OCI-LY7 (cell line): ENCODE results near the gene TMEM123. TPM values are rescaled to one million over a fixed set of nuclear protein-coding genes. Genes with fewer than 3 reads are reported as not detected.

Experiments used
- BruUV-seq: library from RNA; stranded (reverse); fragments of 400-500 nt; replicated peaks from 2 replicates; lab custom pipeline; 2021; lab: Mats Ljungman, UMichigan
- CTCF ChIA-PET: fragments of 300-600 bp; sonication (Branson Sonifier 250); formaldehyde crosslinking; loops from one replicate; lab custom pipeline; 2022; ENCODE audit warnings: antibody characterized with exemption; ENCODE audit not compliant: unreplicated experiment; lab: Charles Lee
- POLR2A ChIA-PET: fragments of 300-600 bp; sonication (Branson Sonifier 250); formaldehyde crosslinking; loops from one replicate; lab custom pipeline; 2022; ENCODE audit warnings: antibody characterized with exemption; lab: Charles Lee
- DNase-seq: peaks from one replicate; pipeline ENCODE4 v3.0.0-alpha.2; 2015; ENCODE audit warnings: low spot score
- H2AFZ ChIP-seq: fragments of 200-600 bp; sonication (generic), shearing (Covaris generic); 2 replicates; pipeline ENCODE4 v1.6.1; 2014; ENCODE audit warnings: mild to moderate bottlenecking, antibody characterized with exemption, low read length, moderate library complexity
- H3K27ac ChIP-seq: fragments of 200-600 bp; sonication (generic); 2 replicates; pipeline ENCODE4 v1.5.1; 2014; ENCODE audit warnings: mixed run types, low read depth, mild to moderate bottlenecking, moderate library complexity, low read length, inconsistent platforms; ENCODE audit not compliant: poor library complexity, severe bottlenecking
- H3K36me3 ChIP-seq: fragments of 200-600 bp; sonication (generic); 2 replicates; pipeline ENCODE4 v1.6.1; 2014; ENCODE audit warnings: mild to moderate bottlenecking, antibody characterized with exemption, low read length, moderate library complexity, mixed read lengths; ENCODE audit not compliant: insufficient read depth
- H3K4me1 ChIP-seq: fragments of 200-600 bp; sonication (generic); 2 replicates; pipeline ENCODE4 v1.5.1; 2014; ENCODE audit warnings: mild to moderate bottlenecking, low read length; ENCODE audit not compliant: insufficient read depth, poor library complexity, severe bottlenecking
- H3K4me2 ChIP-seq: fragments of 200-600 bp; sonication (generic); 2 replicates; pipeline ENCODE4 v1.6.1; 2014; ENCODE audit warnings: mild to moderate bottlenecking, low read length
- H3K4me3 ChIP-seq: fragments of 200-600 bp; sonication (generic); 2 replicates; pipeline ENCODE4 v1.5.1; 2014; ENCODE audit warnings: mild to moderate bottlenecking, low read depth, low read length; ENCODE audit not compliant: poor library complexity, severe bottlenecking
- H3K79me2 ChIP-seq: fragments of 200-600 bp; sonication (generic); 2 replicates; pipeline ENCODE4 v1.6.1; 2016; ENCODE audit warnings: low read depth, mild to moderate bottlenecking, low read length, moderate library complexity, mixed read lengths; ENCODE audit not compliant: insufficient read depth
- H3K9me2 ChIP-seq: fragments of 200-600 bp; sonication (generic); 2 replicates; pipeline ENCODE4 v1.6.1; 2016; ENCODE audit warnings: mild to moderate bottlenecking, low read length, mixed read lengths; ENCODE audit not compliant: insufficient read depth
- H3K9me3 ChIP-seq: fragments of 200-600 bp; sonication (generic); 2 replicates; pipeline ENCODE4 v1.6.1; 2014; ENCODE audit warnings: mild to moderate bottlenecking, mixed run types, low read length, mixed read lengths
- H4K20me1 ChIP-seq: fragments of 200-600 bp; sonication (generic); 2 replicates; pipeline ENCODE4 v1.6.1; 2014; ENCODE audit warnings: mild to moderate bottlenecking, antibody characterized with exemption, low read length, moderate library complexity, mixed read lengths; ENCODE audit not compliant: insufficient read depth
- EZH2phosphoT487 ChIP-seq: fragments of 200-600 bp; sonication (generic); IDR thresholded peaks from 2 replicates; pipeline ENCODE4 v1.6.1; 2018; ENCODE audit warnings: low read depth, borderline replicate concordance, mild to moderate bottlenecking, mixed run types, antibody characterized with exemption, low read length, moderate library complexity, mixed read lengths
- intact Hi-C: fragments of 100-400 bp; cut with micrococcal nuclease; formaldehyde crosslinking; loops from one replicate; pipeline ENCODE4 v1.10.0; 2022; ENCODE audit not compliant: unreplicated experiment
- total RNA-seq, 2 experiments: library from RNA; depleted of rRNA in 1 of 2; stranded (reverse); fragments of >200 nt in 1 of 2; shearing (Covaris generic) in 1 of 2; gene quantifications; 2 replicates each; pipeline ENCODE4 v1.2.3, GENCODE V29; 2014 to 2022
- TF ChIP-seq, protein P1 (sequence below): fragments of 200-600 bp; sonication (generic); conservative IDR thresholded peaks from 2 replicates; pipeline ENCODE4 v1.5.1; 2014; ENCODE audit warnings: mild to moderate bottlenecking, antibody characterized with exemption, low read length, moderate library complexity, mixed read lengths

TMEM123 gene
- total RNA-seq, 2 experiments from 2014 or later, result 127 to 232 TPM

DNA sequence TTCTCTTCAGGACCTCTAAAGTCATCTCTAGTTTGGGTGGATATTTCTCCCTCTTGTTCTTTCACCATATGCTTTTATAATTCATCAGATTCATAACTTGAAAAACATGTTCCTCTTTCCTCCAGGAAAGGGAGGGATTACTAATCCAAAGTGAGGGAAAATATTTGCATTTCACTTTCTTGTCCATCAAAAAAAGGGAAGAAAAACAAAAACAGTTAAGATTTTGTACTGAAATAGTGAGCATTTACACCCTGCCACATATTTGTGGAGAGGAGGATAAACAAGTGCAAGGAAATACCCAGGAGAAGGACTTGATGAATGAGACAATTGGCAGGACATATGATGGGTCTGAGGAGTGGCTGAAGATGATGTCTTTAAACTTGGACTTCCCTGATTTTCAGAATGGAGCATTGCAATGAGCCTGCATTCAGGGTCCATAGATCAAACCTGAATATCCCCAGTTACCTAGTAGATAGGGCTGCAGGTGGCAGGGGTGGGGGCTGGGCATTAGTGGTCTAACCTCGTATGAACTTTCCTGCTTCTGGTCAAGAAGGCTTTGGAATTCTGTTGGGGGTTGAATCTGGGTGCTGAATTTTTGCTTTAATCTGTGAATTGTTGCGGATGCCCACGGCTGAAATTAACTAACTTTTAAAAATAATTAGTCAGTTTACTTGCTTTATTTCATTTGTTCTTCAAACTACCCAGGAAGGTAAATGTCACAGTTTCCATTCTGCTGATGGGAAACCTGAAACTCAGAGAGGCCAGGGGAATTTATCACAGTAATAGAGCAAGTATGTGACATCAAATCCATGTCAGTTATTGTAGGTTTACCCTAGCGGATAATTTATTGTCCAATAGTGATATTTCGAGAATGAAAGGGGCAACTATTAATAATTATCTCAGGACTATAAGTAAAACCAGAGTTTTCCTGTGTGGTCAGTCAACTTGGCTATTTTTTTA, 36.9 kb upstream of the TMEM123 start:
- H3K4me3 ChIP-seq, result no peak overlapping the region
- H4K20me1 ChIP-seq, result no peaks in the 10 kb centered on the region
- no peaks in the 10 kb centered on the region for H3K36me3 ChIP-seq
- H3K4me1 ChIP-seq, result peaks cover 27% of the 10 kb centered on the region
- no peak for DNase-seq
- H2AFZ ChIP-seq, result no peak overlapping the region
- H3K9me3 ChIP-seq, result no peaks in the 10 kb centered on the region
- no peak overlapping the region for H3K27ac ChIP-seq
- H3K9me2 ChIP-seq, result no peaks in the 10 kb centered on the region
- no peaks in the 10 kb centered on the region for H3K79me2 ChIP-seq
- ChIA-PET CTCF (no interaction called here), POLR2A (interaction anchor here (1.1 kb wide), 1 partner anchor 10 kb away, joined by 3 read pairs; no protein-coding TSS in a partner anchor)
- intact Hi-C loops, result no loop called here
- BruUV-seq, result no TSS peak
- no peak for TF ChIP-seq EZH2phosphoT487
- TF ChIP-seq, protein P1, sequence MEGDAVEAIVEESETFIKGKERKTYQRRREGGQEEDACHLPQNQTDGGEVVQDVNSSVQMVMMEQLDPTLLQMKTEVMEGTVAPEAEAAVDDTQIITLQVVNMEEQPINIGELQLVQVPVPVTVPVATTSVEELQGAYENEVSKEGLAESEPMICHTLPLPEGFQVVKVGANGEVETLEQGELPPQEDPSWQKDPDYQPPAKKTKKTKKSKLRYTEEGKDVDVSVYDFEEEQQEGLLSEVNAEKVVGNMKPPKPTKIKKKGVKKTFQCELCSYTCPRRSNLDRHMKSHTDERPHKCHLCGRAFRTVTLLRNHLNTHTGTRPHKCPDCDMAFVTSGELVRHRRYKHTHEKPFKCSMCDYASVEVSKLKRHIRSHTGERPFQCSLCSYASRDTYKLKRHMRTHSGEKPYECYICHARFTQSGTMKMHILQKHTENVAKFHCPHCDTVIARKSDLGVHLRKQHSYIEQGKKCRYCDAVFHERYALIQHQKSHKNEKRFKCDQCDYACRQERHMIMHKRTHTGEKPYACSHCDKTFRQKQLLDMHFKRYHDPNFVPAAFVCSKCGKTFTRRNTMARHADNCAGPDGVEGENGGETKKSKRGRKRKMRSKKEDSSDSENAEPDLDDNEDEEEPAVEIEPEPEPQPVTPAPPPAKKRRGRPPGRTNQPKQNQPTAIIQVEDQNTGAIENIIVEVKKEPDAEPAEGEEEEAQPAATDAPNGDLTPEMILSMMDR, result no peak
- 0 out of 2 replicates have a peak overlapping the region, but pooled peaks have one; percentile 14 for H3K4me2 ChIP-seq

DNA sequence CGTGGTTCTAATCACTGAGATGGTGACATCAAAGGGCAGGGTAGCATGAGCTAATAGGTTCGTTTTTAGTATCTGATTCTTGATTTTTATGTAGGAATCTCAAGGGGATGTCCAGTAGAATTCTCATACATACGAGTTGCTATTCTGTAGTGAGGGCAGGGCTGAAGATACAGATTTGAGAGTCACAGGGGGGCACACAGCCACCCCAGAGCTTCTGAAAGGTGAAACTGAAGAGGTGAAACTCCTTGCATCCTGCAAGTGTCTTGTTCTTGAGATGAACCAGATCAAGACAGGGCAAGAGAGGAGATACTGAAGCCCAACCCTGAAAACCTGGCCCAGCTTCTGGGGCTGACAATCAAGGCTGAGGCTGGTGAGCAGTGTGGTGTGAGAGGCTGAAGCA, 35.6 kb upstream of the TMEM123 start:
- POLR2A ChIA-PET, result interaction anchor here (1.0 to 1.9 kb wide), 8 partner anchors 11 to 120 kb away, joined by 3 to 5 read pairs (median 3); no protein-coding TSS in a partner anchor
- H2AFZ ChIP-seq, result peak overlapping the region; percentile 7; the same call in 1 of the 2 replicates
- intact Hi-C loops, result no loop called here

More for the DNA sequence above, 35.6 kb upstream of the TMEM123 start:
- no peak for TF ChIP-seq EZH2phosphoT487
- TF ChIP-seq, protein P1, result no peak
- no peak overlapping the region for H3K4me2 ChIP-seq
- no peak overlapping the region for H3K27ac ChIP-seq
- no TSS peak for BruUV-seq
- no peak for DNase-seq
- H3K9me2 ChIP-seq, result no peaks in the 10 kb centered on the region
- CTCF ChIA-PET, result no interaction called here
- no peaks in the 10 kb centered on the region for H3K36me3 ChIP-seq
- H4K20me1 ChIP-seq, result no peaks in the 10 kb centered on the region
- no peaks in the 10 kb centered on the region for H3K9me3 ChIP-seq
- H3K79me2 ChIP-seq, result no peaks in the 10 kb centered on the region
- H3K4me3 ChIP-seq, result no peak overlapping the region
- peaks cover 27% of the 10 kb centered on the region for H3K4me1 ChIP-seq
